HG03139 (cell line): Measurements from ENCODE around the gene SLBP.

Experiments used
- ATAC-seq: cut with Tn5 transposase; IDR thresholded peaks from one replicate; pipeline ENCODE4 v1.9.1; 2021; ENCODE audit not compliant: unreplicated experiment

The SLBP gene

GRCh38 chr4:1727117-1728031 lies 15.3 kb upstream of the SLBP start:
- no peak for ATAC-seq

- ATAC-seq = no peak
These were observed 14.2 kb upstream of the SLBP start for GRCh38 chr4:1726146-1726934.

- no peak for ATAC-seq
These were observed 13.4 kb upstream of the SLBP start for GRCh38 chr4:1725521-1725920.

- ATAC-seq = no peak
These were observed 11.1 kb upstream of the SLBP start for GRCh38 chr4:1723131-1723801.

- no peak for ATAC-seq
These were observed 10.5 kb upstream of the SLBP start for GRCh38 chr4:1722551-1723118.

GRCh38 chr4:1721666-1722550 lies 9.8 kb upstream of the SLBP start:
- ATAC-seq = peak; percentile 1

GRCh38 chr4:1721003-1721665 lies 9.0 kb upstream of the SLBP start, which contains the start of the genes TACC3 and TMEM129:
Gene TACC3 (plus strand): TSS chr4:1721521. CDS start chr4:1723422, 1,901 bp downstream.
Gene TMEM129 (minus strand): TSS chr4:1721323. CDS start chr4:1720837, 486 bp downstream.
- peak; percentile 69 for ATAC-seq

- ATAC-seq = no peak
These were observed 8.3 kb upstream of the SLBP start for GRCh38 chr4:1720163-1720983.

- no peak for ATAC-seq
These were observed 6.2 kb upstream of the SLBP start for GRCh38 chr4:1718095-1718850.

- no peak for ATAC-seq
These were observed 5.3 kb upstream of the SLBP start for GRCh38 chr4:1717129-1718094.

- no peak for ATAC-seq
These were observed 4.2 kb upstream of the SLBP start for GRCh38 chr4:1716065-1716945.

- no peak for ATAC-seq
These were observed 3.1 kb upstream of the SLBP start for GRCh38 chr4:1715002-1715758.

GRCh38 chr4:1714303-1715001 lies 2.3 kb upstream of the SLBP start:
- ATAC-seq = no peak
